Sigmoid colon (tissue), 4 donors: ENCODE data around the gene APRT.

Experiments
- CTCF ChIP-seq, 4 experiments: fragments of 450-650 bp in 3 of 4; fragments of 200-600 bp in 1 of 4; IDR thresholded peaks; one replicate each; pipeline ENCODE4 v1.5.1; 2016 to 2019; ENCODE audit warnings: antibody characterized with exemption in 4 of 4, mild to moderate bottlenecking in 3 of 4, moderate library complexity in 2 of 4
- EP300 ChIP-seq, 4 donors: sonication (generic); formaldehyde crosslinking; IDR thresholded peaks; one replicate each; pipeline ENCODE4 v1.6.1; 2017; ENCODE audit warnings: antibody characterized with exemption in 4 of 4

GRCh38 chr16:88804552-88805339, 7.0 kb downstream of the APRT start:
- TF ChIP-seq CTCF (IDR thresholded peaks at IDR 0.05) (no peak), EP300 (IDR thresholded peaks at IDR 0.05) (no peak)
